Measurements from ENCODE around the gene FAM209B. TPM values are rescaled to one million over a fixed set of nuclear protein-coding genes. Genes with fewer than 3 reads are reported as not detected.

Gene FAM209B
- total RNA-seq: 0.49 TPM in 1 of 2 replicates, not detected in the other

DNA sequence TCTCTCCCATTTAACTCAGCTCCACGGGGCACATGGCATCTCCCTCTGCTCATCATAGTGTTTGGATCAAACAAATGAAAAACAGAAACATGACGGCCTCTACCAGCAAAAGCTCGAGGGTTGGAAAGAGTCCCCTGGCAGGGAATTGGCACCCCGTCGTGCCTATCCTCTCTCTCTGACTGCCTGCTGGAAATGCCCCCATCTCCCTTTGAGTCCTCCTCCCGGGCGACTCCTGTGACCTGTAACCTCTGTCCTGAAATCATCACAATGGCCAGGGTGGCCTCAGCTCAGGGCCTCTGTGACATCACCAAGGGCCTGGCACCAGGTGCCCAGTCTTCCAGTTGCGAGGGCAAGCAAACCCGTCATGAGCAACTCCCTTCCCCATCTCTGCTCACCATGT lies at the start of gene FAM209B:
Gene FAM209B (plus strand): TSS at position 301 of the 400 bp plus-strand sequence. CDS start 96 bp downstream, at position 397.

DNA sequence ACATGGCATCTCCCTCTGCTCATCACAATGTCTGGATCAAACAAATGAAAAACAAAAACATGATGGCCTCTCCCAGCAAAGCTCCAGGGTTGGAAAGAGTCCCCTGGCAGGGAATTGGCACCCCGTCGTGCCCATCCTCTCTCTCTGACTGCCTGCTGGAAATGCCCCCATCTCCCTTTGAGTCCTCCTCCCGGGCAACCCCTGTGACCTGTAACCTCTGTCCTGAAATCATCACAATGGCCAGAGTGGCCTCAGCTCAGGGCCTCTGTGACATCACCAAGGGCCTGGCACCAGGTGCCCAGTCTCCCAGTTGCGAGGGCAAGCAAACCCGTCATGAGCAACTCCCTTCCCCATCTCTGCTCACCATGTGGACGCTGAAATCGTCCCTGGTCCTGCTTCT lies 8.6 kb upstream of the FAM209B start, which contains the start of gene FAM209A:
Gene FAM209A (plus strand): TSS at position 301 of the 400 bp plus-strand sequence. CDS start 65 bp downstream, at position 366.

Other genes with a start within 250 kb of the FAM209B start
- gene FAM210B, start 174.3 kb upstream of the FAM209B start, total RNA-seq: 17.0 and 23.8 TPM in 2 replicates
- gene AURKA, start 141.0 kb upstream of the FAM209B start, total RNA-seq: 33.4 and 39.7 TPM in 2 replicates
- gene CSTF1, start 140.6 kb upstream of the FAM209B start, total RNA-seq: 18.9 and 27.3 TPM in 2 replicates
- 0.21 TPM in 1 of 2 replicates, not detected in the other for gene CASS4, start 121.0 kb upstream of the FAM209B start, total RNA-seq
- 47.3 and 51.6 TPM in 2 replicates for gene RTF2, start 64.6 kb upstream of the FAM209B start, total RNA-seq
- gene FAM209A, start 8.5 kb upstream of the FAM209B start, total RNA-seq: 0.37 TPM in 1 of 2 replicates, not detected in the other
- 10.8 and 13.3 TPM in 2 replicates for gene TFAP2C, start 96.1 kb downstream of the FAM209B start, total RNA-seq

Data from airway epithelial cell (primary cell).